Psoas muscle (tissue), 8 donors: ENCODE data around the gene PTGER1. TPM values are rescaled to one million over a fixed set of nuclear protein-coding genes. Genes with fewer than 3 reads are reported as not detected.

ENCODE experiments used
- ATAC-seq, 4 donors: fragments of 200-7000 bp; cut with Tn5 transposase; one replicate each; pipeline ENCODE4 v1.9.1; 2020; ENCODE audit warnings: moderate library complexity in 3 of 4, mild to moderate bottlenecking in 2 of 4
- DNase-seq, 2 donors: peaks; one replicate each; pipeline ENCODE4 v3.0.0-alpha.2; 2020
- H3K27ac ChIP-seq: fragments of 200-600 bp; one replicate; pipeline ENCODE4 v1.8.0; 2022
- H3K27me3 ChIP-seq, 3 donors: fragments of 200-600 bp in 1 of 3; one replicate each; pipeline versions ENCODE4 v1.6.1 to v1.8.0; 2013 to 2022; ENCODE audit warnings: low read length in 2 of 3, mild to moderate bottlenecking in 2 of 3, moderate library complexity in 1 of 3; ENCODE audit not compliant: insufficient read depth in 3 of 3
- H3K36me3 ChIP-seq, 2 donors: fragments of 200-600 bp in 1 of 2; one replicate each; pipeline versions ENCODE4 v1.6.1 to v1.8.0; 2013 to 2022; ENCODE audit warnings: low read depth in 1 of 2, mild to moderate bottlenecking in 1 of 2, moderate library complexity in 1 of 2; ENCODE audit not compliant: insufficient read depth in 1 of 2
- H3K4me1 ChIP-seq: fragments of 200-600 bp; one replicate; pipeline ENCODE4 v1.8.0; 2022
- H3K4me3 ChIP-seq: fragments of 200-600 bp; one replicate; pipeline ENCODE4 v1.8.0; 2022; ENCODE audit warnings: mild to moderate bottlenecking
- H3K9me3 ChIP-seq: fragments of 200-600 bp; one replicate; pipeline ENCODE4 v1.8.0; 2022
- WGBS, 3 donors: extraction: QIAGEN DNeasy Blood & Tissue Kit; methylation state at CpG; one replicate each; pipeline versions ENCODE4 v1.1.6 to v1.1.7; 2013; 5-methylcytosine and 5-hydroxymethylcytosine counted together
- intact Hi-C, 2 donors: fragments of 100-400 bp; cut with DNase I; formaldehyde crosslinking; loops; one replicate each; pipeline versions ENCODE4 v1.11.0 to v1.14.2; 2022
- polyA plus RNA-seq, 3 donors: library from polyadenylated mRNA; stranded (reverse); fragments of 200-250 nt; gene quantifications; one replicate each; pipeline ENCODE4 v1.2.3, GENCODE V29; 2013
- total RNA-seq, 4 donors: library from RNA; stranded (reverse); fragmentation: NEBNext Ultra II Directional in 2 of 4; extraction: Animal tissue kit (Norgen Biotek cat#: 25700) in 2 of 4; gene quantifications; one replicate each; pipeline versions ENCODE4 v1.2.1 to v1.2.4, GENCODE V29; 2021 to 2023
- TF ChIP-seq, protein P1 (sequence below): fragments of 200-600 bp; IDR thresholded peaks from one replicate; pipeline ENCODE4 v1.8.0; 2022; ENCODE audit warnings: antibody characterized with exemption
- donor health status: healthy with polysubstance abuse.
- donor health status: DM: no; HTN: no; CAD: no; lungs with moderate emphysema.
- donor health status: Bipolar disorder and iron deficiency.
- donor health status: healthy.
- donor health status: DM: yes; HTN: yes; CAD: no.
- donor health status: DM: no; HTN: no; CAD: no.
- donor health status: DM: no; HTN: no; CAD: no.
- donor health status: DM: yes; HTN: yes; CAD: no.

PTGER1 gene
- total and polyA plus RNA-seq, 7 donors: 0.05 to 0.25 (median 0.10) TPM; not detected in 2

DNA sequence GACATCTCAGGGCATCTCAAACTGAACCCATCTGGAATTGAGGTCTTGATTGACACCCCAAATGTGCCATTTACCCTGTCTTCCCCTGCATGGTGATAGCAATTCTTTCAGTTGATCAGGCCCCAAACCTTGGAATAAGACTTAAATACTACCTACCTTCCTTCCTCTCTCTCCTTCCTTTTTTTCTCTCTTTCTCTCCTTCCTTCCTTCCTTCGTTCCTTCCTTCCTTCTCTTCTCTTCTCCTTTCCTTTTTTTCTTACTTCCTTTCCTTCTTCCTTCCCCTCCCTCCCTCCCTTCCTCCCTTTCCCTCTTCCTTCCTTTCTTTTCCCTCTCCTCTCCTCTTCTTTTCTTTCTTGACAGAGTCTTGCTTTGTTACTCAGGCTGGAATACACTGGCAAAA is 28.1 kb upstream of the PTGER1 start:
- no peak overlapping the region for H3K27ac ChIP-seq
- intact Hi-C loops: no loop called here
- TF ChIP-seq, protein P1, sequence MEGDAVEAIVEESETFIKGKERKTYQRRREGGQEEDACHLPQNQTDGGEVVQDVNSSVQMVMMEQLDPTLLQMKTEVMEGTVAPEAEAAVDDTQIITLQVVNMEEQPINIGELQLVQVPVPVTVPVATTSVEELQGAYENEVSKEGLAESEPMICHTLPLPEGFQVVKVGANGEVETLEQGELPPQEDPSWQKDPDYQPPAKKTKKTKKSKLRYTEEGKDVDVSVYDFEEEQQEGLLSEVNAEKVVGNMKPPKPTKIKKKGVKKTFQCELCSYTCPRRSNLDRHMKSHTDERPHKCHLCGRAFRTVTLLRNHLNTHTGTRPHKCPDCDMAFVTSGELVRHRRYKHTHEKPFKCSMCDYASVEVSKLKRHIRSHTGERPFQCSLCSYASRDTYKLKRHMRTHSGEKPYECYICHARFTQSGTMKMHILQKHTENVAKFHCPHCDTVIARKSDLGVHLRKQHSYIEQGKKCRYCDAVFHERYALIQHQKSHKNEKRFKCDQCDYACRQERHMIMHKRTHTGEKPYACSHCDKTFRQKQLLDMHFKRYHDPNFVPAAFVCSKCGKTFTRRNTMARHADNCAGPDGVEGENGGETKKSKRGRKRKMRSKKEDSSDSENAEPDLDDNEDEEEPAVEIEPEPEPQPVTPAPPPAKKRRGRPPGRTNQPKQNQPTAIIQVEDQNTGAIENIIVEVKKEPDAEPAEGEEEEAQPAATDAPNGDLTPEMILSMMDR: no peak
- DNase-seq (no peak), ATAC-seq (no peak)
- H3K4me1 ChIP-seq: no peaks in the 10 kb centered on the region
- H3K4me3 ChIP-seq: no peak overlapping the region
- no peaks in the 10 kb centered on the region for H3K9me3 ChIP-seq
- WGBS, 3 donors: 43 to 63% (median 57%) methylated on average over 1 of the region's 1 CpG
- no peaks in the 10 kb centered on the region for H3K27me3 ChIP-seq
- no peaks in the 10 kb centered on the region for H3K36me3 ChIP-seq

DNA sequence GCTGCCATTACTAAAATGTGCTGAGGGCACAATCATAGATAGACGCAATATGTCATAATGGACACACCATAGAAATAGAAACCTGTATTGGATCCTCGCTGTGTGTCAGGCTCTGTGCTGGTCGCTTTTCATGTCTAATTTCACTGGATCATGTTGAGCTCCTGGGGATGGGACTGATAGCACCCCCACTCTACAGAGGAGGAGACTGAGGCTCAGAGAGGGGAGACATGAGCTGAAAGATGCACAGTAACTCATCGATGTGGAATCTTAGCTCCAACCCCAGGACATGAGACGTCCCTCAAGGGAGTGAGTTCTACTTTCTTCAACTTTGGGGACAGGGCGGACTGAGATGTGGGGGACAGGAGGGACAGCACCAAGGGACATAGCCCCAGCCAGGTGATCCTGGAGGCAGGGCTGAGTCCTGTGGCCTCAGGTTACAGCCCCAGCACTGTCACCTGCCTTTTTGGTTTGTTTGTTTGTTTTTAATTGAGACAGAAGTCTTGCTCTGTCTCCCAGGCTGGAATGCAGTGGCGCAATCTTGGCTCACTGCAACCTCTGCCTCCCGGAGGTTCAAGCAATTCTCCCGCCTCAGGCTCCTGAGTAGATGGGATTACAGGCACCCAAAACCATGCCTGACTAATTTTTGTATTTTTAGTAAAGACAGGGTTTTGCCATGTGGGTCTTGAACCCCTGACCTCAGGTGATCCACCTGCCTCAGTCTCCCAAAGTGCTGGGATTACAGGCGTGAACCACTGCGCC is 27.4 kb upstream of the PTGER1 start:
- intact Hi-C loops: no loop called here
- TF ChIP-seq, protein P1: no peak
- ATAC-seq (no peak), DNase-seq (no peak)
- H3K4me1 ChIP-seq: peaks cover under 1% of the 10 kb centered on the region
- no peaks in the 10 kb centered on the region for H3K36me3 ChIP-seq
- no peaks in the 10 kb centered on the region for H3K9me3 ChIP-seq
- H3K27me3 ChIP-seq: no peaks in the 10 kb centered on the region
- no peak overlapping the region for H3K27ac ChIP-seq
- no peak overlapping the region for H3K4me3 ChIP-seq
- WGBS, 3 donors: 74 to 84% (median 75%) methylated on average over 11 of the region's 11 CpGs

DNA sequence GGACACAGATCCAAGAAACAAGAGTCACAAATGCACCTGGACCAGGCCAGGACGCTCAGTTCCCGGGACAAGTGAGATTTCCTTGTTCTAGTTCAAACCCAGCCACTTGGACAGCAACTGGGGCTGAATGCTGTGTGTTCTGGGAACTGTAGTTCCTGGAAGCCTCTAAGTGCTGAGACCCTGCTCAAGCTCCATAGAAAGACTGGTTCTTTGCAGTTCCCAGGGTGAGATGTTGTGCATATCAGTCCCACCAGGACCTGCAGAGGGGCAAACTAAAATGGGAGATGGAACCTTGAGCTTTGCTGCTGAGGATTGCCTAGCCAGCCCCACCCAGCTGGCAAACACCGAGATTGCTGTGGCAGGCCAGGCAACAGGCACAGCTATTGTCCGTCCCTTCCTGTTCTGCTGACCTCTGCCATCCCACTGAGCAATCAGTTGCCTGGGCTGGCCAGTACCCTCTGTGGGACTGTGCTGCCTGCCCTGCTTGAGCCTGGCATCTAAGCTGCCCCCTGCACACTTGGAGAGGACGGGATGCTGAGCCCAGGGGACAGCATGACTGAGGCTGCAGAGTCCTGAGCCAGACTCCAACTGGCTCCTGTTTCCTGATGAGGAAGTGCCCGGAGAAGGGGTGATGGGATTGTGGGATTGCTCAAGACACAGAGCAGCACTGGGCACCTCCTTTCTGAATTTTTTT is 22.2 kb upstream of the PTGER1 start:
- intact Hi-C loops: no loop called here
- DNase-seq: peak in 1 of 2 donors; percentile 36
- no peak overlapping the region for H3K4me3 ChIP-seq

GRCh38 chr19:14496834-14497227 is 21.7 kb upstream of the PTGER1 start:
- H3K27ac ChIP-seq: peak overlapping the region; percentile 37
- 31 to 47% (median 37%) methylated on average over 7 of the region's 7 CpGs for WGBS, 3 donors
- no peaks in the 10 kb centered on the region for H3K9me3 ChIP-seq
- TF ChIP-seq, protein P1: no peak
- DNase-seq (no peak), ATAC-seq (peak in 1 of 4 donors; percentile 4)
- intact Hi-C loops: no loop called here
- peaks cover 11% of the 10 kb centered on the region for H3K4me1 ChIP-seq
- H3K4me3 ChIP-seq: peak overlapping the region; percentile 84
- H3K27me3 ChIP-seq: no peaks in the 10 kb centered on the region
- no peaks in the 10 kb centered on the region for H3K36me3 ChIP-seq

More for the DNA sequence above, 22.2 kb upstream of the PTGER1 start:
- Histone ChIP-seq H3K36me3 (no peaks in the 10 kb centered on the region), H3K27me3 (no peaks in the 10 kb centered on the region), H3K4me1 (peaks cover 11% of the 10 kb centered on the region), H3K27ac (peak overlapping the region; percentile 37), H3K9me3 (no peaks in the 10 kb centered on the region)
- TF ChIP-seq, protein P1: no peak
- 29 to 43% (median 38%) methylated on average over 6 of the region's 6 CpGs for WGBS, 3 donors
- ATAC-seq: no peak
